HEK293 (cell line): Measurements from ENCODE around the gene AMPH.
"Not testable (repeated sequence)": the region's sequence is repeated elsewhere in the genome, so short reads cannot be mapped to it uniquely, and the experiment has no call there.

Source experiments
- BCL11A ChIP-seq: fragments of 450-650 bp; formaldehyde crosslinking; IDR thresholded peaks from 2 replicates; pipeline ENCODE4 v1.5.1; 2016; ENCODE audit warnings: low read depth, missing biosample characterization, missing genetic modification characterization
- CTCF ChIP-seq: fragments of 450-650 bp; formaldehyde crosslinking; IDR thresholded peaks from 2 replicates; pipeline ENCODE4 v1.5.1; 2016; ENCODE audit warnings: missing biosample characterization, missing genetic modification characterization
- PRDM1 ChIP-seq: fragments of 450-650 bp; formaldehyde crosslinking; IDR thresholded peaks from 2 replicates; pipeline ENCODE4; 2016; ENCODE audit warnings: missing biosample characterization, missing genetic modification characterization
- PRDM10 ChIP-seq: fragments of 450-650 bp; formaldehyde crosslinking; IDR thresholded peaks from 2 replicates; pipeline ENCODE4 v1.5.1; 2016; ENCODE audit warnings: missing biosample characterization, missing genetic modification characterization
- ZNF391 ChIP-seq: fragments of 450-650 bp; formaldehyde crosslinking; IDR thresholded peaks from 2 replicates; pipeline ENCODE4 v1.5.1; 2016; ENCODE audit warnings: low read depth, missing biosample characterization, missing genetic modification characterization, borderline replicate concordance
- ZNF423 ChIP-seq: fragments of 450-650 bp; formaldehyde crosslinking; IDR thresholded peaks from 2 replicates; pipeline ENCODE4 v1.5.1; 2016; ENCODE audit warnings: missing biosample characterization, missing genetic modification characterization
- ZNF623 ChIP-seq: fragments of 450-650 bp; formaldehyde crosslinking; IDR thresholded peaks from 2 replicates; pipeline ENCODE4 v1.5.1; 2016; ENCODE audit warnings: missing biosample characterization, missing genetic modification characterization
- ZSCAN5A ChIP-seq: fragments of 450-650 bp; formaldehyde crosslinking; IDR thresholded peaks from 2 replicates; pipeline ENCODE4 v1.5.1; 2016; ENCODE audit warnings: missing biosample characterization, missing genetic modification characterization

- 0 out of 2 replicates have a peak, but pooled peaks have one; percentile 28 for TF ChIP-seq CTCF
- not testable (repeated sequence) for TF ChIP-seq ZNF623 (tag by site-specific recombination); PRDM1 (tag by site-specific recombination); ZNF423 (tag by site-specific recombination); ZNF391; PRDM10 (tag by site-specific recombination); BCL11A (tag by site-specific recombination); ZSCAN5A
These were observed 285.6 kb downstream of the AMPH start for GRCh38 chr7:38345299-38346172.
